ENCODE results near the gene SBSN.

- TF ChIP-seq CTCF (conservative IDR thresholded peaks at IDR 0.05; ENCODE audit: low read length) = no peak
- TF ChIP-seq EZH2phosphoT487 (IDR thresholded peaks at IDR 0.05; ENCODE audit: borderline replicate concordance, low read depth, low read length) = no peak
Observed at GRCh38 chr19:35560677-35561076, 32.6 kb upstream of the SBSN start.
